Neural cell (in vitro differentiated cells): ENCODE results near the gene TBC1D10B. TPM values are rescaled to one million over a fixed set of nuclear protein-coding genes. Genes with fewer than 3 reads are reported as not detected.

Experiments
- H2AFZ ChIP-seq: fragments of 200-600, 300-800 bp; sonication (generic), shearing (Covaris generic); 2 replicates; pipeline ENCODE4 v1.6.0; 2014; ENCODE audit warnings: low read depth, mild to moderate bottlenecking, antibody characterized with exemption, low read length, moderate library complexity
- H3F3A ChIP-seq: fragments of 200-600 bp; shearing (Covaris generic); 2 replicates; pipeline ENCODE4 v1.6.1; 2016; ENCODE audit warnings: mild to moderate bottlenecking, moderate library complexity, mixed read lengths, antibody characterized with exemption, low read length; ENCODE audit not compliant: insufficient read depth, poor library complexity, severe bottlenecking
- H3K27ac ChIP-seq: fragments of 200-600, 300-800 bp; sonication (generic), shearing (Covaris generic); 2 replicates; pipeline ENCODE4 v1.5.1; 2014; ENCODE audit warnings: mild to moderate bottlenecking, low read length, moderate library complexity
- H3K27me3 ChIP-seq: fragments of 300-800, 200-600 bp; sonication (generic), shearing (Covaris generic); 2 replicates; pipeline ENCODE4 v1.6.0; 2014; ENCODE audit warnings: mild to moderate bottlenecking, low read depth, low read length, moderate library complexity; ENCODE audit not compliant: insufficient read depth
- H3K36me3 ChIP-seq: fragments of 300-800, 200-600 bp; sonication (generic), shearing (Covaris generic); 2 replicates; pipeline ENCODE4 v1.5.1; 2014; ENCODE audit warnings: mild to moderate bottlenecking, antibody characterized with exemption, low read length, moderate library complexity; ENCODE audit not compliant: insufficient read depth
- H3K4me2 ChIP-seq: fragments of 300-800, 200-600 bp; sonication (generic), shearing (Covaris generic); 2 replicates; pipeline ENCODE4 v1.6.0; 2014; ENCODE audit warnings: mild to moderate bottlenecking, low read length
- H3K4me3 ChIP-seq: fragments of 300-800, 200-600 bp; sonication (generic), shearing (Covaris generic); 2 replicates; pipeline ENCODE4 v1.5.1; 2014; ENCODE audit warnings: mild to moderate bottlenecking, low read length, moderate library complexity
- H3K79me2 ChIP-seq: fragments of 200-600 bp; shearing (Covaris generic); replicated peaks from 2 replicates; pipeline ENCODE4 v1.6.0; 2014; ENCODE audit warnings: mild to moderate bottlenecking, low read length, moderate library complexity; ENCODE audit not compliant: insufficient read depth
- H3K9ac ChIP-seq: fragments of 300-800, 200-600 bp; sonication (generic), shearing (Covaris generic); 2 replicates; pipeline ENCODE4 v1.6.1; 2016; ENCODE audit warnings: mild to moderate bottlenecking, low read length, mixed read lengths
- H3K9me2 ChIP-seq: fragments of 200-600 bp; shearing (Covaris generic); 2 replicates; pipeline ENCODE4 v1.6.1; 2016; ENCODE audit warnings: mild to moderate bottlenecking, low read length, mixed read lengths; ENCODE audit not compliant: insufficient read depth
- H3K9me3 ChIP-seq: fragments of 200-600, 300-800 bp; sonication (generic), shearing (Covaris generic); 2 replicates; pipeline ENCODE4 v1.6.1; 2016; ENCODE audit warnings: mild to moderate bottlenecking, mixed run types, low read length, moderate library complexity, mixed read lengths
- H4K20me1 ChIP-seq: fragments of 200-600 bp; shearing (Covaris generic); 2 replicates; pipeline ENCODE4 v1.6.1; 2016; ENCODE audit warnings: mild to moderate bottlenecking, mixed run types; ENCODE audit not compliant: insufficient read depth
- CTCF ChIP-seq: fragments of 450-650 bp; IDR thresholded peaks from 2 replicates; pipeline ENCODE4 v1.5.1; 2014; ENCODE audit warnings: antibody characterized with exemption, mild to moderate bottlenecking, moderate library complexity; ENCODE audit not compliant: poor library complexity, severe bottlenecking
- EP300 ChIP-seq: fragments of 450-650 bp; conservative IDR thresholded peaks from 2 replicates; pipeline ENCODE4 v1.6.1; 2014; ENCODE audit warnings: antibody characterized with exemption, mild to moderate bottlenecking, moderate library complexity; ENCODE audit not compliant: poor library complexity, severe bottlenecking
- EZH2 ChIP-seq: fragments of 200-600, 300-800 bp; shearing (Covaris generic), sonication (generic); IDR thresholded peaks from 2 replicates; pipeline ENCODE4 v1.6.1; 2014; ENCODE audit warnings: antibody characterized with exemption, low read length, borderline replicate concordance, mild to moderate bottlenecking; ENCODE audit not compliant: insufficient read depth, poor library complexity, severe bottlenecking
- REST ChIP-seq: IDR thresholded peaks from 2 replicates; pipeline ENCODE4 v1.6.1; 2012; ENCODE audit warnings: borderline replicate concordance
- SMC3 ChIP-seq: fragments of 450-650 bp; conservative IDR thresholded peaks from 2 replicates; pipeline ENCODE4 v1.6.1; 2014; ENCODE audit warnings: antibody characterized with exemption, mild to moderate bottlenecking, moderate library complexity; ENCODE audit not compliant: poor library complexity
- TAF1 ChIP-seq: IDR thresholded peaks from 2 replicates; pipeline ENCODE4 v1.6.1; 2012; ENCODE audit warnings: low read depth
- polyA plus RNA-seq: library from polyadenylated mRNA; depleted of rRNA; stranded (reverse); fragments of >200 nt; gene quantifications from 2 replicates; pipeline ENCODE4 v1.2.3, GENCODE V29; 2014

The TBC1D10B gene
- polyA plus RNA-seq, 1 donor from 2014 or later, result 24.1 TPM

GRCh38 chr16:30382111-30382881 lies 12.0 kb upstream of the TBC1D10B start, which contains the start of gene SEPTIN1:
Gene SEPTIN1 (minus strand): TSS chr16:30382561. CDS start chr16:30382542, 19 bp downstream.
- H3K9ac ChIP-seq, result no peak within 1 kb of the TSS
- TF ChIP-seq EZH2, result no peak

GRCh38 chr16:30381291-30382041 lies 11.2 kb upstream of the TBC1D10B start:
- H3K4me2 ChIP-seq, result no peak overlapping the region
- H3K79me2 ChIP-seq, result peaks cover 5% of the 10 kb centered on the region
- H3K9me3 ChIP-seq, result no peaks in the 10 kb centered on the region
- H3K9ac ChIP-seq, result no peak overlapping the region
- H2AFZ ChIP-seq, result no peak overlapping the region
- H4K20me1 ChIP-seq, result no peaks in the 10 kb centered on the region
- no peaks in the 10 kb centered on the region for H3F3A ChIP-seq
- no peak overlapping the region for H3K4me3 ChIP-seq
- no peaks in the 10 kb centered on the region for H3K36me3 ChIP-seq
- H3K27me3 ChIP-seq, result no peaks in the 10 kb centered on the region
- H3K9me2 ChIP-seq, result no peaks in the 10 kb centered on the region
- no peak overlapping the region for H3K27ac ChIP-seq
- TF ChIP-seq SMC3 (no peak), REST (no peak), EP300 (no peak), TAF1 (no peak), EZH2 (no peak), CTCF (no peak)

More at GRCh38 chr16:30382111-30382881, 12.0 kb upstream of the TBC1D10B start, which contains the start of gene SEPTIN1:
- no peak within 1 kb of the TSS for H3K4me2 ChIP-seq
- H3F3A ChIP-seq, result no peaks in the 10 kb centered on the region
- peaks cover 5% of the 10 kb centered on the region for H3K79me2 ChIP-seq
- H3K36me3 ChIP-seq, result no peaks in the 10 kb centered on the region
- no peak within 1 kb of the TSS for H3K27ac ChIP-seq
- no peak within 1 kb of the TSS for H2AFZ ChIP-seq
- no peaks in the 10 kb centered on the region for H3K9me3 ChIP-seq
- H3K9me2 ChIP-seq, result no peaks in the 10 kb centered on the region
- H3K27me3 ChIP-seq, result no peaks in the 10 kb centered on the region
- H3K4me3 ChIP-seq, result no peak within 1 kb of the TSS
- no peaks in the 10 kb centered on the region for H4K20me1 ChIP-seq
